Naive thymus-derived CD4-positive, alpha-beta T cell (primary cell): ENCODE measurements around the gene ANKRD20A1. TPM values are rescaled to one million over a fixed set of nuclear protein-coding genes. Genes with fewer than 3 reads are reported as not detected.
"Not testable (repeated sequence)": the region's sequence is repeated elsewhere in the genome, so short reads cannot be mapped to it uniquely, and the experiment has no call there.

ENCODE experiments used
- ATAC-seq: fragments of 150-1000 bp; cut with Tn5 transposase; 2 replicates; pipeline ENCODE4 v1.10.0; 2021; ENCODE audit warnings: mild to moderate bottlenecking, moderate library complexity
- CTCF ChIA-PET: fragments of 350-600 bp; sonication (Branson Sonifier 250); formaldehyde crosslinking; loops from one replicate; lab custom pipeline; 2021; ENCODE audit warnings: antibody characterized with exemption; lab: Charles Lee
- POLR2A ChIA-PET: fragments of 350-600 bp; sonication (Branson Sonifier 250); formaldehyde crosslinking; loops from one replicate; lab custom pipeline; 2021; ENCODE audit warnings: antibody characterized with exemption, inconsistent platforms; lab: Charles Lee
- DNase-seq, 9 donors: peaks; one replicate each; pipeline versions ENCODE4 v3.0.0 to v3.0.0-alpha.2; 2020 to 2022; ENCODE audit warnings: mixed read lengths in 1 of 9
- H3K27ac ChIP-seq: one replicate; pipeline ENCODE4 v1.7.0; 2013; ENCODE audit warnings: mild to moderate bottlenecking, low read depth, low read length, moderate library complexity
- H3K27me3 ChIP-seq, 2 donors: one replicate each; pipeline ENCODE4 v1.7.0; 2013; ENCODE audit warnings: low read length in 2 of 2, mild to moderate bottlenecking in 2 of 2, moderate library complexity in 2 of 2; ENCODE audit not compliant: control insufficient read depth in 2 of 2, insufficient read depth in 2 of 2
- H3K36me3 ChIP-seq, 3 experiments: 1 replicate in 2 of 3; 2 replicates in 1 of 3; pipeline ENCODE4 v1.7.0; 2013; ENCODE audit warnings: low read length in 3 of 3, mild to moderate bottlenecking in 3 of 3, moderate library complexity in 1 of 3; ENCODE audit not compliant: insufficient read depth in 3 of 3, control insufficient read depth in 2 of 3
- H3K4me1 ChIP-seq, 2 donors: one replicate each; pipeline ENCODE4 v1.7.0; 2013; ENCODE audit warnings: low read length in 2 of 2, mild to moderate bottlenecking in 2 of 2, moderate library complexity in 1 of 2; ENCODE audit not compliant: control insufficient read depth in 2 of 2, insufficient read depth in 2 of 2
- H3K4me3 ChIP-seq: 2 replicates; pipeline ENCODE4 v1.7.0; 2013; ENCODE audit warnings: mild to moderate bottlenecking, low read length
- H3K9me3 ChIP-seq, 3 experiments: 1 replicate in 2 of 3; 2 replicates in 1 of 3; pipeline ENCODE4 v1.7.0; 2013; ENCODE audit warnings: low read length in 3 of 3; ENCODE audit not compliant: control insufficient read depth in 2 of 3
- H3K27ac Mint-ChIP-seq, 9 donors: one replicate each; pipeline ENCODE4 v1.8.0; 2020 to 2022; ENCODE audit warnings: mixed read lengths in 9 of 9, mild to moderate bottlenecking in 8 of 9, moderate library complexity in 5 of 9, inconsistent platforms in 2 of 9
- H3K27me3 Mint-ChIP-seq, 5 donors: one replicate each; pipeline ENCODE4 v1.8.0; 2021 to 2022; ENCODE audit warnings: mixed read lengths in 5 of 5, mild to moderate bottlenecking in 1 of 5
- H3K36me3 Mint-ChIP-seq, 5 donors: one replicate each; pipeline ENCODE4 v1.8.0; 2020 to 2022; ENCODE audit warnings: mixed read lengths in 5 of 5, mild to moderate bottlenecking in 3 of 5, inconsistent platforms in 1 of 5
- H3K4me1 Mint-ChIP-seq, 7 donors: one replicate each; pipeline ENCODE4 v1.8.0; 2020 to 2022; ENCODE audit warnings: mixed read lengths in 7 of 7, mild to moderate bottlenecking in 3 of 7, inconsistent platforms in 1 of 7
- H3K4me3 Mint-ChIP-seq, 10 donors: one replicate each; pipeline ENCODE4 v1.8.0; 2020 to 2022; ENCODE audit warnings: mild to moderate bottlenecking in 10 of 10, mixed read lengths in 10 of 10, moderate library complexity in 6 of 10, inconsistent platforms in 2 of 10
- H3K9me3 Mint-ChIP-seq, 11 donors: one replicate each; pipeline ENCODE4 v1.8.0; 2020 to 2022; ENCODE audit warnings: mixed read lengths in 11 of 11, mild to moderate bottlenecking in 4 of 11, inconsistent platforms in 1 of 11, moderate library complexity in 1 of 11
- intact Hi-C, 2 donors: fragments of 100-400 bp; cut with micrococcal nuclease; formaldehyde crosslinking; loops; one replicate each; pipeline ENCODE4 v1.15.1; 2023
- polyA plus RNA-seq, 2 donors: library from polyadenylated mRNA; unstranded; fragments of 300-500 nt; fragmentation: Illumina TruSeq; gene quantifications; one replicate each; pipeline ENCODE4 v1.2.3, GENCODE V29; 2021
- total RNA-seq, 6 experiments: library from RNA in 5 of 6; stranded (reverse) in 5 of 6; gene quantifications; 1 replicate in 5 of 6; 2 replicates in 1 of 6; pipeline ENCODE4 v1.2.3 and lab custom pipeline; 2021 to 2026

ANKRD20A1 gene
- total RNA-seq (1 to 10 TPM in 2 of 5 experiments, under 1 TPM in 3; 0.34 to 1.9 (median 0.86) TPM), polyA plus RNA-seq (not detected), total RNA-seq (lab: John Stamatoyannopoulos, UW) (not detected)

DNA sequence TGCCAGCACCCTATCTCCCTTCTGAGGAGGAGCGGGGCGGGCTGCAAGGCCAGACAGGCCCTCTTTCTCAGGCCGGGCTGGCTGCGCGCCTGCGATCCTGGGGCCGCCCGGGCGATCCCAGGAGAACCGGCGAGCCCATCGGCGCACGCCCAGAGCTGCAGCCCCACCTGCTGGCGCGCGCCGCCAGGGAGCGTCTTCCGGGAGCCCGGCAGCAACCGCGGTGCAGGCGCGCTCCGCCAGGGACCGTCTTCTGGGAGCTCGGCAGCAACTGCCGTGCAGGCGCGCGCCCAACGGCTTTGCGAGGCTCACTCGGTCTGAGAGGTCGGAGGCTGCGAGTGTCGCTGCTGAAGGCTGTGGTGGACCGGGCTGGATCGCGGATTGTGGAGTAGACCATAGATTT lies at the start of gene ANKRD20A1:
ANKRD20A1 (plus strand) TSS at position 61 of the 400 bp plus-strand sequence. CDS start 496 bp downstream, outside the sequence.
- H3K27ac Mint-ChIP-seq, H3K27me3 ChIP-seq, H3K4me3 ChIP-seq, CTCF ChIA-PET, H3K4me1 ChIP-seq, H3K36me3 Mint-ChIP-seq, ATAC-seq, intact Hi-C loops, H3K27ac ChIP-seq, H3K9me3 ChIP-seq, POLR2A ChIA-PET, H3K4me1 Mint-ChIP-seq, H3K36me3 ChIP-seq, H3K27me3 Mint-ChIP-seq, H3K9me3 Mint-ChIP-seq: not testable (repeated sequence)
- peak in 2 of 9 donors; percentile 2 to 4 for DNase-seq
- H3K4me3 Mint-ChIP-seq: peak within 1 kb of the TSS in 3 of 10 donors; percentile 35 to 75 (median 38)

DNA sequence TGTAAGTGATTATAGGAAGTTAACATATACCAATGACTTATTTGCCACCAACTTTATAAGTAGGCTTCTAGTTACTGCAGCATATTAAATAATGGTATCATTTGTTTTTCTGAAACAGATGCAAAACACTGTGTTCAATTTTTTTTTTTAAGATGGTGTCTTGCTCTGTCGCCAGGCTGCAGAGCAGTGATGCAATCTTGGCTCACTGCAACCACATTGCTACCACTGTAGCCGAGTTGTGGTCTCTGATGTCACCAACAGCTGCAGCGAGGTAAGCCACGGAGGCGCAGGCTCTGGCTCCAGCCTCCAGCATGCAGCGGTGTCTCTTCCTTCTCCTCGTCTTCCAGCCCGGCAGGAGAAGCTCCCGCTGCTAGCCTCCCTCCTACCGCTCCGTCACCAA lies 26.6 kb upstream of the ANKRD20A1 start:
- ATAC-seq, H3K27me3 Mint-ChIP-seq, H3K9me3 ChIP-seq, intact Hi-C loops, H3K4me1 Mint-ChIP-seq, H3K4me3 Mint-ChIP-seq, H3K36me3 ChIP-seq, CTCF ChIA-PET, H3K27ac ChIP-seq, H3K36me3 Mint-ChIP-seq, H3K4me1 ChIP-seq, H3K4me3 ChIP-seq, POLR2A ChIA-PET, H3K27me3 ChIP-seq, H3K9me3 Mint-ChIP-seq, H3K27ac Mint-ChIP-seq: not testable (repeated sequence)
- DNase-seq: peak in 1 of 9 donors; percentile 23
